Stimulated activated CD8-positive, alpha-beta memory T cell treated with anti-CD3 and anti-CD28 coated beads, Interleukin-15, amount 100 ng/mL, for 48 hours (primary cell): ENCODE measurements around the gene TIAL1.
"Not testable (repeated sequence)": the region's sequence is repeated elsewhere in the genome, so short reads cannot be mapped to it uniquely, and the experiment has no call there.

Experiments
- DNase-seq, 2 donors: peaks; one replicate each; pipeline ENCODE4 v3.0.0-alpha.2; 2020; ENCODE audit warnings: low read depth in 2 of 2

TIAL1 gene

DNA sequence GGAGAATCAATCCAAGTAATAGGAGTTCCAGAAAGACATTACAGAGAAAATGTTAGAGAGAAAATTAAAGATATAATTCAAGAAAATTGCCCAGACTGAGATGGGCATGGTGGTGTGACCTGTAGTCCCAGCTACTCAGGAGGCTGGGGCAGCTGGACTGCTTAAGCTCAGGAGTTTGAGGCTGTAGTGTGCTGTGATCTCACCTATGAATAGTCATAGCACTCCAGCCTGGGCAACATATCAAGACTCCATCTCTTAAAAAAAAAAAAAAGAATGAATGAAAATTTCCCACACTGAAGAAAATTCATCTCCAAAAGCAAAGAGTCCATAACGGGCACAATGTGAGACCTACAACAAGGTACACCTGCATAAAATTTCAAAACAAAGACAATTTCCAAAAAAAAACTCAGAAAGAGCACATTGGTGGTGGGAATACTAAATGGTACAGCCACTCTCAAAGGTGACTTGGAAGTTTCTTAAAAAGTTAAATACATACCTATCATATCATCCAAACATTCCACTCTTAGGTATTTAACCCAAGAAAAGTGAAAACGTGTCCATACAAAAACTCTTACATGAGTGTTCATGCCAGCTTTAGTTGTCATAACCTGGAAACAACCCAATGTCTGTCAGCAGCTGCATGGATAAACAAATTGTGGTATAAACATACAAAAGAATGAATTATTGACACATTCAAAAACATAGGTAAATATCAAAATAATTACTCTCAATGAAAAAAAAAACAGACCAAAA, 47.3 kb downstream of the TIAL1 start:
- no peak for DNase-seq

- DNase-seq: no peak
Observed at GRCh38 chr10:119546009-119546408, 50.8 kb downstream of the TIAL1 start.

GRCh38 chr10:119545310-119545709, 51.5 kb downstream of the TIAL1 start:
- no peak for DNase-seq

DNA sequence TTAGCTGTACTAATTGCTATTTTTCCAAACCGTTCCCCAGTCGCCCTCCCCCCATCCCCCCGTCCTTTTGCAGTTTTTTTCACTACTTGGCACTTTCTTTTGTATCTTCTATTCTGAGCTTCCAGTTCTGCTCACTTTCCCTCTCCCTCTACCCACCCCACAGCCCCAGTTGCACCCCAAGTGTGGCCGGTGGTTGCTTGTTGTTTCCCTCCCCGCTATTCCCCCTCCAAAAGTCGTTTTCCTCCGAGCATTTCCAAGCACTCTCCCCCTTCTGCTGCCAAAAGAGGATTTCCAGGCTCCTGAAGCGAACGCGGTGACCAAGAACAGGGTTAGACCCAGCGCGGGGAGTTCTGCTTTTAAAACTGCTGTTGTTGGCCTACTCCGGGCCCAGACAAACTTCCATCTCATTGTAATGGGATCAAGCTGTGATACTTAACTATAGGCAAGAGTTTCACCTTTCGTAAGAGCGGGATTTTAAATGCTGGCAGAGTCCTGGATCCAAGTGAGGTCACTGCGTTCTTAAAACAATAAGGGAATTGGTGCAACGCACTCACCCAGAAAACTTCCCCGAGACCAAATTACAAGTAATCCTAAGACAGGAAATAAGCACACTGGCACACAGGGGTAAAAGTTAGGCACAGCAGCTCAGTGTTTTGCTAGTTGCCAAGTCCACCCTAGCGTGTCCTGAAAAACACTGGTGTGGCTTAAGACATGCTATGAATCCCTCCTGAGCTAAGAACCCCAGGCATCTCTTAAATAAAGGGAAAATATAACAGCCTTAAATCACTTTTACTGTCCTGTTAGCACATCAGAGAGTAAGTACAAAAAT, 52.7 kb downstream of the TIAL1 start:
- no peak for DNase-seq

DNA sequence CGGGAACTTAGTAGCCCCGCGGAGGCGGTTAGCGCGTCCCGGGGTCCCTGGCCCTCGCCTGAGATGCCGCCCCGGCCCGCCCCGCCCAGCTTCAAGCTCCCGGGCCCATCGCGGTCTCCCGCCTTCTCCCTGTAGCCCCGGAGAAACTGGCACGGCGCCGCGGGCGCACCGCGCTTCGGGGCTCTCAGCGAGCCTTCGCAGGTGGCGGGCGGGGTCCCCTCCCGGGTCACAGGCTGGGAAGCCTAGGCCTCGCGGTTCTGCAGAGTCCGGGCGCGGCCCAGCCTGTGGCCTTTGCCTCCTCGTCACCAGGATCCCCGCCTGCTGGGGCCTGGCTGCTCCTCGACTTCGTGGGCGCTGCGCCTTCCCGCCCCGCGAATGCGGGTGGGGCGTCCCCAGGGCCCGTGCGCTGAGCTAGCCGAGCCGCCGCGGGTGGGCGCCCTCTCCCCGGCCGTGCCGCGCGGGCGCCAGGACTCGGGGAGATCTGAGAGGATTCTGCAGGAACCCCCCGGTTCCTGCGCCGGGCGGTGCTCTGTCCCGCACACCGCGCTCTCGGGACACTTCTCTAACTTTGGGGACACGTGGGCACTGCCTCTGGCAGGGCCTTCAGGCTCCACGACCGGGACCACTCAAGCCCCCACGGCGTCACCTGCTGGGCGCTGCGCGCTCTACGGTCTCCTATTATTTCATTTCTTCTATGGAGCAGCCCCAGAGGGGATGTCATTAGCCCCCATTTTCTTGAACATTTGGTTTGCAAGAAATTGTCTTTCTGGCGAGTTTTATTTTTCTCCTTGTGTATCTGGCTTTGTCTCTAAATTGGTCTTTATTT, 53.6 kb downstream of the TIAL1 start:
- peak; percentile 44 to 53 for DNase-seq

DNA sequence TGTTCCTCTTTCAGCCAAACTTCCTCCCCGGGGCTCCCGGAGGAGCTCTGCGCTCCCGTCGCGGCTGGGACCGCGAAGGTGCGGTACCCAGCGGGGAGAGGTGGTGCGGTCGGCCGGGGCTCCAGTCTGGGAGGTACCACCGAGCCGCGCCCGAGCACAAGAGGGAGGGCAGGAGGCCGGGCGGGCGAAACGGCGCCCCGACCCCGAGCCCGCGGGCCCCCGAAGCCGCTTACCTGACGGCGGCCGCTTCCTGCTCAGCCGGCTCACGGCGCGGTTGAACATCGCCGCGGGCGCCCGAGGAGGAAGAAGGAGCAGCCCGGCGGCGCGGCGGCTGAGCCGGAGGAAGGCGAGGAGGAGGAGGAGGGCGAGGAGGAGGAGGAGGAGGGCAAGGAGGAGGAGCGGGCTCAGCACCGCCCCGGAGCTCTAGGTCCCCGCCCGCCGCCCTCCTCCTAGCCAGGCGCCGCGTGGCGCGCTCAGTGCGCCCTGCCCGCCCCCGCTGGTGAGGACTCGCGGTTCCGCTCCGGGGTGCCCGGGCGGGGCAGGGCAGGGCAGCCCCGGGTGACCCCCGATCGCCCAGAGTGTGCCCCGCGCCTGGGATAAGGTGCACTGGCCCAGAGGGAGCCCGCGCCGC, 54.3 kb downstream of the TIAL1 start, which contains the start of gene RGS10:
RGS10 (minus strand) TSS at position 363 of the 631 bp plus-strand sequence; CDS start at position 282, 81 bp downstream.
- peak; percentile 78 to 84 for DNase-seq

DNA sequence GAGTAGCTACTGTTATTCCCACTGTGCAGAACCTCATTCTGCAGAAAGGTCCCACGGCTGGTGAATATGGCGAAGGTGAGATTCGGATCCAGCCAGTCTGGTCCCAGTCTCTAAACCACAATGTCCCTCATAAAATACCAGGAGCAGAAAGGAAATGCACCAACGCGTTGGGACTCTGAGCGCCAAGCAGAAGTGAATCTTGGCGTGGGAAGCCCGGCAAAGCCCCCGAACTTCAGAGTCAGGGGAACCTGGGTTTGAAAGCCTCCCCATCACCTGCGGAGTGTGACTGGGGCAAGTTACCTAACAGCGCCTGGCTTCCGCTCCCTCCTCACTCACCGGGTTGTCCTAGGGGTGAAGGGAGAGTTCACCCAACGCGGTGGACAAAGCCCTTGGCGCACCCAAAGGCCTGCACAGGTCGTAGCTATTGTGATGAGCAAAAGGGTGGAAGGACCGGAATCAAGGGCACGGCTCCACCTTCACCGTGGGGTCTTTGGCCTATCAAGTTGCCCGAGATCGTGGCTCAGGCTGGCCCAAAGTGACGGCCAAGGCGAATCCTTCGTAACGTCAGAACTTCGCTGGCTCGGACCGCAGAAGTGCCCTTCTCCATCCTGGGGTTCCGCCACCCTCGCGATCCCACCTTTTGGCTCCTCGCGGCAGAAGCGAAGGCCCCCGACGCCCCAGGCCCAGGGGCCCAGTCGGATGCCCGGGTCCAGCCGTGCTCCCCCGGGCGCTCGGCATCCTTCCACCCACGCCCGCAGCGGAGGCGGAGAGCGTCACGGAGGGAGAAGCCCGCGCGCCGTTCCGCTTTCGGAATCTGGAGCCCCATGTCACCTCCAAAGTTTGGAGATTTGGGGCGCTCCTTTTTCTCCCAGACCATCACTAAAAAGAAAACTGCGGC, 55.1 kb downstream of the TIAL1 start:
- DNase-seq: peak in 1 of 2 donors; percentile 41

- no peak for DNase-seq
Observed at GRCh38 chr10:119541046-119541445, 55.7 kb downstream of the TIAL1 start.

- DNase-seq: no peak
Observed at GRCh38 chr10:119540038-119540437, 56.7 kb downstream of the TIAL1 start.

DNA sequence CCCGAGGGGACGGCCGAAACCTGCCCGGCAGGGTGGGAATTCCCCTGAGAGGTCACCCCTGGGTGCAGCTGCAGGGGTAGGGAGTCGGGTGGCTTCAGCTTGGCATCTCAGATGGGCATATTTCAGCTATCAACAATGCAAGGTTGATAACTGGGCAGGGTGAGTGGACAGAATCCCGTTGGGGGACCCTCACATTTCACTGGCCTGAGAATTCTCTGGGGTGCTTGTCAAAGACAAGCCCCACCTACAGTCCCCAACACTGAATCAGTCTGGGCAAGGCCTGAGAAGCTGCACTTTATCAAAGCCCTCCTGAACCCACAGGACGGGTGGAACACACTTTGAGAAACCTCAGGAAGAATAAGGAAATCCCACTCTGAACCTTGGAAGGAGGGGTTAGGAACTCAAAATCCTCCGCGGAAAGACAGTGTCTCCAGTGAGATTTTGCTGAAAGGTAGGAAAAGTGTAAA, 57.4 kb downstream of the TIAL1 start:
- DNase-seq: no peak

DNA sequence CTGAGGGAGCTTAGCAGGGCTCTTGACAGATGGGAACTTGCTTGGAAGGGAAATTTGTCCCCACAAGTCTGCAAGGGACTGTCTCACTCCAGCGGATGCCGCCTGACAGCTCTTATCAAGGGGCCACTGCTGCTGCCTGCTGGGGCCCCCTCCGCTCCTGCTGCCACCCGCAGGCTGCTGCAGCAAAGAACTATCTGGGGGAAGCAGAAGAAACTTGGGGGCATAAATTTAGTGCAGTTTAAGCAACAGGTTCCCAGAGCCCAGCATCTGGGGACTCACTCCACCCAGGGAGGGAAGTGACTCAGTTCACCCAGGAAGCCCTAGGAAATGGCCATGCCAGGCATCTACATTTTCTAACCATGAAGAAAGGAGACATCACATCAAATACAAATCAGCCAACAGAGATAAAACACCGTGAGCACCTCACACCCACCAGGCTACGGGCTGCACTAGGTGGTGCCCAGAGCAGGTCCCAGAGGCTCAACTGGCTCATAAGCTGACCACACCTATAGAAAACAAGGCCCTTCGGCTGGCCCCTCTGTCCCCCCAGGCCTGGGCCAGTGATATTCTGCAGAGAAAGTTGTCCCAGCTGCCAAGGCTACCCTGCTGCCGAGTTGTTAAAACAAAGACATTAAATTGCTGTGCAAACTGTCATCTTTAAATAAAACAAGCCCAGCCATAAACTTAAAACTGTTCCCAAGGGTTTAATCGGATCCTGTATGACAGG, 58.0 kb downstream of the TIAL1 start:
- peak; percentile 37 to 53 for DNase-seq

- no peak for DNase-seq
Observed at GRCh38 chr10:119537953-119538630, 58.7 kb downstream of the TIAL1 start.

GRCh38 chr10:119536508-119537025, 60.2 kb downstream of the TIAL1 start:
- no peak for DNase-seq

DNA sequence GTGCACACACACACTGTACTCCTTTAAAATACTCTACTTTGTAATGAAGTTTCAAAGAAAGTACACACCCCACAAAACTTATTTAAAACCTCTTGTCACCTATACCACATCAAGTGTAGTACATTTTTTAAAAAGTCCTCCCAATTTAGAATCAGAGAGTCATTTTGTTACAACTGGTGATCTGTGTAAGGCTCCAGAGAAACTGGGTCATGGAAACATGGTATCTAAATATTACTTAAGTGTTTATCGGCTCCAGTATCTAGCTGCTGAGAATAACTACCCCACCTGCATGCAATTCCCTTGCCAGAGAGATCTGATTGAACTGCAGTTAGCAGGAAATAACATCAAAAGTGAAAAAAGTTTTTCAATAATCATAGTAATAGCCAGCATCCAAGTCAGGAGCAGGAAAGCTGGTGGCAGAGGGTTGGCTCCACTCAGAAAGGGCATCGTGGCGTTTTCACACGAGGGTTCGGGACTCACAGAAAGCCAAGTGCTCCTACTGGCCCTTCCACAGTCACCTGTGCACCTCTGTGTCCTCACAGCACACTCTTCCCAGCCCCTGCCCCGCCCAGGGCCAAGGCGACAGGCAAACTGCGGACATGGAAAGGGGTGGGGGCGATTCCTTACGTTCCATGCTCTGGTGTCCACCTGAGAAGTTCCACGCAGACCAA, 60.8 kb downstream of the TIAL1 start:
- no peak for DNase-seq

DNA sequence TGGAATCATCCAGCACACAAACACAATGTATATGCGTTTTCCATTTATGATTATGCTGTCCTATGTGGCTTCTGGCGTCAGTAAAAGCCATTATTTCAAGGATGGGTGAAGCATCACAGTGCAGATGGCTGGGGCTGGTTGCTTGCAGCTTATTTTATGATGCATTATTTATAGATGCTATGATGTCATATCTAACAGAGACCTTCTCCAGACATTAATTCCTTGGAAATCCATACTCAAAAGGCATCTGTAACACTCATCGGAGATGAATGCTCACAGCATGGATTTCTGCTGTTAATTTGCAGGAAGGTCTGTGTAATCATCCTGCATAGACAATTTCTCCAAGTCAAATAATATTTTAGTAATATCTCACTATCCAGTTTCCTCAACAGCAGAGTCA, 61.5 kb downstream of the TIAL1 start:
- DNase-seq: no peak

DNA sequence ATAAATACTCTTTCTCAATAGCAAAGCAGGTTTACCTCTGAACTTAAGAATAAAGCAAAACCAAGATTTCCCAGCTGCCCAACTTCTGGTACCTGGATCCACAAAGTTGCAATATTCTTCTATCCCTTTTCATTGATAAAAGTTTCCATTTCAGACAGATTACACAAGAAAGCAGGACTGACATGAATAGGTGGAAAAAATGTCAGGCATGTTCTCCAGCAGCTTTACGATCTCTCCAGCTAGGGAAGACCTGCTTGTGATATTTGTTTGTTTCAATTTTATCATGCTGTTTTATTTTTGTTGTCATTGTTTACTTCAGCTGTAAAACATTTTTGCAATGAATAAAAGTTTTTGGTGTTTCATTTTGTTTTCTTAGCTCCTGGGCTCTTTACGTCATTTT, 63.3 kb downstream of the TIAL1 start:
- no peak for DNase-seq

DNA sequence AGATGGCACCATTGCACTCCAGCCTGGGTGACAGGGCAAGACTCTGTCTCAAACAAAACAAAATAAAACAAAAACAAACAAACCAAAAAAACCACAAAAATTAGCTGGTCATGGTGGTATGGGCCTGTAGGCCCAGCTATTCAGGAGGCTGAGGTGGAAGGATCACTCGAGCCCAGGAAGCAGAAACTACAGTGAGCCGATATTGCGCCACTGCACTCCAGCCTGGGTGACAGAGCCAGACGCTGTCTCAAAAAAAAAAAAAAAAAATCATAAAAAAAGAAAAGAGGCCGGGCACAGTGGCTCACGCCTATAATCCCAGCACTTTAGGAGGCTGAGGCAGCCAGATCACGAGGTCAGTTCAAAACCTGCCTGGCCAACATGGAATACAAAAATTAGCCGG, 64.0 kb downstream of the TIAL1 start:
- not testable (repeated sequence) for DNase-seq

DNA sequence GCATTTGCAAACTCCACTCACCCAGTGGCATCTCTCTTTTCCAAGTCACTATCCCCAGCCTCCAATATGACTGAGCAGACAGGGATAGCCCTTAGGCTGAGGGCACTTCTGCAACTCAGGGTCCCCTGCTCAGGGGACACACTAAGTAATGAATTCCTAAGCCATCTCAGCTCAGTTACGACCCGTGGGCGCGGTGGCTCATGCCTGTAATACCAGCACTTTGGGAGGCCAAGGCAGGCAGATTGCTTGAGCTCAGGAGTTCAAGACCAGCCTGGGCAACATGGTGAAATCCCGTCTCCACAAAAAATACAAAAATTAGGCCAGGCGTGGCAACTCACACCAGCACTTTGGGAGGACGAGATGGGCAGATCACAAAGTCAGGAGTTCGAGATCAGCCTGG, 64.5 kb downstream of the TIAL1 start:
- DNase-seq: not testable (repeated sequence)
